ENCODE measurements around the gene CDHR2.
"Not testable (repeated sequence)": the region's sequence is repeated elsewhere in the genome, so short reads cannot be mapped to it uniquely, and the experiment has no call there.

CDHR2 gene

GRCh38 chr5:176545388-176545736 lies 3.8 kb upstream of the CDHR2 start:
- H3K4me3 ChIP-seq (replicated peaks; ENCODE audit: low read depth, low read length): no peak overlapping the region
- TF ChIP-seq CTCF (IDR thresholded peaks at IDR 0.05; ENCODE audit: low read depth, low read length, missing control alignments): no peak
- DNase-seq (ENCODE audit: extremely low read depth, low read depth): no peak

GRCh38 chr5:176545737-176546509 lies 3.2 kb upstream of the CDHR2 start:
- no peak overlapping the region for H3K4me3 ChIP-seq (replicated peaks; ENCODE audit: low read depth, low read length)
- TF ChIP-seq CTCF (IDR thresholded peaks at IDR 0.05; ENCODE audit: low read depth, low read length, missing control alignments): no peak
- DNase-seq (ENCODE audit: extremely low read depth, low read depth): no peak

- no peak for TF ChIP-seq CTCF (IDR thresholded peaks at IDR 0.05; ENCODE audit: low read depth, low read length, missing control alignments)
Measured at GRCh38 chr5:176547802-176548201, 1.3 kb upstream of the CDHR2 start.

GRCh38 chr5:176549871-176550270 lies 729 bp downstream of the CDHR2 start:
- no peak for TF ChIP-seq CTCF (IDR thresholded peaks at IDR 0.05; ENCODE audit: low read depth, low read length, missing control alignments)

More at GRCh38 chr5:176547802-176548201, 1.3 kb upstream of the CDHR2 start:
- no peak for DNase-seq (ENCODE audit: extremely low read depth, low read depth)
- H3K4me3 ChIP-seq (replicated peaks; ENCODE audit: low read depth, low read length): no peak overlapping the region

GRCh38 chr5:176550275-176550831 lies 1.2 kb downstream of the CDHR2 start:
- TF ChIP-seq CTCF (IDR thresholded peaks at IDR 0.05; ENCODE audit: low read depth, low read length, missing control alignments): no peak
- no peak for DNase-seq (ENCODE audit: extremely low read depth, low read depth)
- no peak overlapping the region for H3K4me3 ChIP-seq (replicated peaks; ENCODE audit: low read depth, low read length)

More at GRCh38 chr5:176549871-176550270, 729 bp downstream of the CDHR2 start:
- no peak overlapping the region for H3K4me3 ChIP-seq (replicated peaks; ENCODE audit: low read depth, low read length)
- no peak for DNase-seq (ENCODE audit: extremely low read depth, low read depth)

GRCh38 chr5:176550937-176551336 lies 1.8 kb downstream of the CDHR2 start:
- not testable (repeated sequence) for H3K4me3 ChIP-seq (replicated peaks; ENCODE audit: low read depth, low read length); DNase-seq (ENCODE audit: extremely low read depth, low read depth)

- DNase-seq (ENCODE audit: extremely low read depth, low read depth): no peak
- no peak overlapping the region for H3K4me3 ChIP-seq (replicated peaks; ENCODE audit: low read depth, low read length)
- no peak for TF ChIP-seq CTCF (IDR thresholded peaks at IDR 0.05; ENCODE audit: low read depth, low read length, missing control alignments)
Measured at GRCh38 chr5:176552332-176552869, 3.3 kb downstream of the CDHR2 start.
